GM19035 (cell line): ENCODE measurements around the gene ZMIZ1.

ENCODE experiments used
- ATAC-seq: cut with Tn5 transposase; IDR thresholded peaks from one replicate; pipeline ENCODE4 v1.9.1; 2021; ENCODE audit not compliant: unreplicated experiment

ZMIZ1 gene

DNA sequence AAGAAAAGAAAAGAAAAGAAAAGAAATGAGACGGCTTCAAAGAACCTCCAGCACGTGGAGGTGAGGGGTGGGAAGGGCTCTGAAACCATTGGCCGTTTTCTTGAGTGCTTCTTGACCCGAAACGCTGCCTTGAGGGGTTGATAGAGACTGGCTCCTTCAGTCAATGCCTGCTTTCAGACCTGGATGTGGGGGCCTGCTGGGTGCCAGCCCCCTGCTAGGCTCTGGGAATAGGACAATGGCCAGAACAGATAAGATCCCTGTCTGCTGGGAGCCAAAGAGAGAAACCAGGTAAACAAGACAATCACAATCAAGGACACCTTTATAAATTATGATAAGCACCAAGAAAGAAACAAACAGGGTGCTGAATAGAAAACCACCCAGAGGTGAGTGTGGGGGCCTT is 27.7 kb downstream of the ZMIZ1 start:
- no peak for ATAC-seq

DNA sequence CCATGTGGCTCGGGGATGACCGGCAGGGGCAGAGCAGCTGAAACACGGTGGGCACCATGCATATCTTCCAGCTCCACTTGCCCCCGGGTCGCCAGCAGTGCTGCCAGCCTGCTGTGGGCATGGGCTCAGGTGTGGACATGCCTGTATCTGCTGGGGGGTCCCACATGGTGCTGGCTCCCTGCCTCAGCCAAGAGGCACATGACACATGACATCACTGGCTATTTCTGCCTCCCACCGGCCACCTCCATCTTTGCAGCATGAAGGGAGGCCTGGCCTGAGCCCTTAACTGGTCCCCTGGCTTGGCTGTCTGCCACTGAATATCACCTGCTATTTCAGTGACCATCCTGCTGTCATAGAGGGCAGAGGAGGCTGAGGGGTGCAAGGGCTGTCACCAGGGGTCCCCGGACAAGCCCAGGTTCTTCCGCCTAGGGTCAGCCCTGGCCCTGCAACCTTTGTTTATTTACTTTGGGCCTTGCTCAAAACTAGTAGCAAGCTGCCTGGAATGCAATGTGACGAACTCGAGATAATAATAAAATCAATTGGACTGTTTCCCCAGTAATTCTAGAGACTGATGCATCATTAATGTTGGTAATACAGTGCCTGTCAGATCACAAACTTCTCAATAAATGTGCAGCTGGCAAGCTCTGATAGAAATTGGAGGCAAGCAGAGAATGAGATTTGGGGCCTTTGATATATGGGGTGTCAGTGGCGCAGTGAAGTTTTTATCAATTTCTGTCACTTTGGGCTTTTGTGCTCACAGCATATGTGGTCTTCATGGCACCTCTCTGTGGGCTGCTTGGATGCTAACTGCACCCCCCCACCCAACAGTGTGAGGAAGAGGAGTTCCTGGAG is 28.5 kb downstream of the ZMIZ1 start:
- ATAC-seq, result no peak

DNA sequence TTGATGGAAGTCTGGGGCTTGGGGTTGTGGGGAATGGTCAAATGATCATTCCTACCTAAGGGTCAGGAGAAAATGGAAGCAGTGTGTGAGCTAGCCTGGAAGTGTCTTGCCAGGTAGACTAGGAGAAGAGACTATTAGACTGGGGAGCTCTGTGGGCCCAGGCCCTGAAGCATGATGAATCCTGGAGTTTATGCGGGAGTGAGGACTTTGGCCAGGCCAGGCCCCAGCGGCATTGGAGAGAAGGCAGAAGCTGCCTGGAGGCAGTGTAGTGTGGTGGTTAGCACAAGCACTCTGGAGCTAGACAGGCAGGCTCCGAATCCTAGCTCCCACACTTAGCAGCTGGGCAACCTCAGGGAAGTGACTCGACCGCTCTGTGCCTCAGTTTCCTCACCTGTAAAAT is 29.3 kb downstream of the ZMIZ1 start:
- ATAC-seq, result no peak

DNA sequence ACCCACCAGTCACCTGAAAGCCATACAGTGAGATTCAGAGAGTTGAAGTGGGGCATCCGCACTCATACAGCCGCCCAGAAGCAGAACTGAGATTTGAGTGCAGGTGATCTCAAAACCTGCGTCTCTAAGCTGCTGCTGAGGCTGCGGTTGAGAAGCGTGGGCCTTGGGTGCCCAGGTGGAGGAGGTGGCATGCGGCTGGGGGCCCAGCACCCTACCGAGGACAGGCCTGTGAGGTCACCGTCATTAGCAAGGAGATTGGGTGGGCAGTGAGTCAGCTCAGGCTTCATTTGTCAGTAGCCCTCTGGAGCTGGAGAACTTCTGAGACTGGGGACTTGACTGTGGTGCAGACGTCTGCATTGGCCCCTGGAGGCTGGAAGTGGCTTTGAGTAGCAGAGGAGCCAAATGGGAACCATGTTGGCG is 29.8 kb downstream of the ZMIZ1 start:
- ATAC-seq, result peak; percentile 81

DNA sequence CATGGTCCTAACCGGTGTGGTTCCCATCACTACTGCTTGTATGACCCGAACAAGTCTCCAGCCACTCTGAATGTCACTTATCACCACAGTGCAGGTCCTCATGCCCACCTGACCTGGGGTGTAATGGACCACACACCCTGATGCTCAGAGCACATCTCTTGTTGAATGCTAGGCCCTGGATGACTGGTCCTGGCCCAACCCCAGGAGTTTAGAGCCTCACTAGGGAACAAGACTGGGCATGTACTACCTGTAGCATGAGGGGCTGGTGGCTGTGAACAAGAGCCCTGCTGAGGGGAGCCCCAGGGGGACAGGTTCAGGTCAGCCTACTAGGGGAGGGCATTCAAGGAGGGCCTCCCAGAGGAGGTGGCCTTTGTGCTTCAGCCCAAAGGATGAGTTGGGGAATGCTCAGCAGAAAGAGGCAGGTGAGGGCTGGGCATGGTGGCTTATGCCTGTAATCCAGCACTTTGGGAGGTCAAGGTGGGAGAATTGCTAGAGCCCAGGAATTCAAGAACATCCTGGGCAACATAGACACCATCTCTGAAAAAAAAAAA is 31.2 kb downstream of the ZMIZ1 start:
- no peak for ATAC-seq

DNA sequence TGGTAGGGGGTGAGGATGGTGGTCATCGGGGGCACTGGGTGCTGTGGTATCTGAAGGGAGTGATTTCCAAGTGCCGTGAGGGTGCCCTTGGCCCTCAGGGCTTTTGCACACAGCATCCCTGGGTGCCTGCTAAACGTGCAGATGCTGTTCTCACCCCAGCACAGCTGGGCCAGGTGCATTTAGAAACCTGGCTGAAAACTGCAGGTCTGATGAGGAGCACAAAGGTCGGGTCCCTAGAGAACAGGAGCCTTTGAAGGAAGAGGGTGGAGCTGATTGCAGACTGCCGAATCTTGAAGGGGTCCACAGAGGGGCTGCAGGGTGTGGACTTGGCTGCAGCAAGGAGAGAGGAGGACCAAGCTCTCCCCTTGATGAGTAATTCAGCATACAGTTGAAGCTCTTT is 32.0 kb downstream of the ZMIZ1 start:
- ATAC-seq, result no peak

DNA sequence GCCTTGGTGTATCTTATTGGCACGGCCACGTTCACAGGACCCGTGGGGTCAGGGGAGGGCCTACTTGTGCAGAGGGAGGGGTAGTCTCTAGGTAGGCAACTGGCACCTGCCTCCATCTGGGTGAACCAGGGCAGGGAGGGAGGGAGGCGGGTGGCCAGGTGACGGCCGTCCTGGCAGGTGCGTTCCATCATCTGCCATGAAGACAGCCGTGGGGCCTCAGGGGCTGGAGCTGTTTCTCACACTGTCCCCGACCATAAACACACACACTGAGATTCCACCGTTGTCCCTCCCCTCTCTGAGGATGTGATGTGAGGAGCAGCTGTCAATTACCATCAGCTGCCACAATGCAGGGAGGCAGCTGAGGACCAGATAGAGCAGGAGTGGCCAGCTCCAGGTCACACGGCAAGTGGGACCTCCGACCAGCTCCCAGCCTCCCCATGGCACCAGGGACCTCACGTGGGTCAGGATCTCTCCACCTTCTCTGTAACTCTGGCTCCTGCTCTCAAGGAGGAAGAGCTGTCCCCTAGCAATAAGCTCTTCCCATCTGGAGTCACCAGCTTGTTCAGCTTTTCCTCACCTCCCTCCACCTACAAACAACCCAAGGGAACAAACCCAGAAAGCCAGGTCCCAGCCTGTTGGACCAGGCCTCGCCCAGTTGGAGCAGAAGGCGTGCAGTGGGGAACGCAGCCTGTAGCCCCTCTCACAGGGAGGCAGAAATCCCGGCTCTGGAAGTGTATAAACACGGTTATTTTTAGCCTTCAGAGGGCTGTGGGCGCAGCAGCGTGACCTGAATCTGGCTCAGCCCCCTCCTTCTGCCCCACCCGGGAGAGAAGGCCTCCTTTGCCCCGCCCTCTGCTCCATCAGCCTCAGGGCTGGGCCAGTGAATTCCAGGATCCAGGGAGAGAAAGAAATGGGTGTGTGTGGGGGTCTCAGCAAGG is 33.1 kb downstream of the ZMIZ1 start:
- no peak for ATAC-seq

DNA sequence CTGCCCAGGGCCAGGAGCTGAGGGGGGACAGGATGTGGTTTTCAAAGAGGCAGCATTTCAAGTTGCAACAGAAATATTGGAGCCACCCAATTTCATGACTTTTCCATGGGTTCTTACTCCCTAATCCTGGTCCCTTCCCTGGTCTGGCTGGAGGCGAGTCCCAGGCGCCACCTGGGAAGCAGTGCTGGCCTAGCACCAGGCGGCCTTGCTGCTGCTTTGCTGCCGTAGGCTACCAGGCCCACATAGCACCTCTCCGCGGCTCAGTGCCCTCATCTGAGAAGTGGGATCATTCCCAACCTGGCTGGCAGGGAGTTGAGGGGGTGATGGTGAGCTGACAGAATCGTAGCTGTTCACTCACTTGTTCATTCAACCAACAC is 33.7 kb downstream of the ZMIZ1 start:
- no peak for ATAC-seq

DNA sequence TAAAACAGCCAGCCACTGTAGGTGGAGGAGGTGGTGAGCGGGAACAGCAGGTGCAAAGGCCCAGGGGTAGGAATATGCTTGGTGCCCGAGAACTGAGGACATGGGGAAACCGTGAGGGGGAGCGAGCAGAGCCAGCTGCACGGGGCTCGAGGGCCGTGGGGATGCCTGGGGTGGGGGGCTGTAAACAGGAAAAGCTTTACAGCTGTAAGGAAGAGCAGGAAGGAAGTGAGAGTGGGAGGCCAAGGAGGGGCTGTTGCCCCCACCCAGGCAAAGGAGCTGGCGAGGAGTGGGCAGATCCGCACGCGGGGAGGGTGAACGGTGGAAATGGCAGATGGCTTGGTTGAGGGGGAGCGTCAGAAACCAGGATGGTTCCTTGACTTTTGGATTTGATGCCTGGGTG is 34.4 kb downstream of the ZMIZ1 start:
- ATAC-seq, result no peak

DNA sequence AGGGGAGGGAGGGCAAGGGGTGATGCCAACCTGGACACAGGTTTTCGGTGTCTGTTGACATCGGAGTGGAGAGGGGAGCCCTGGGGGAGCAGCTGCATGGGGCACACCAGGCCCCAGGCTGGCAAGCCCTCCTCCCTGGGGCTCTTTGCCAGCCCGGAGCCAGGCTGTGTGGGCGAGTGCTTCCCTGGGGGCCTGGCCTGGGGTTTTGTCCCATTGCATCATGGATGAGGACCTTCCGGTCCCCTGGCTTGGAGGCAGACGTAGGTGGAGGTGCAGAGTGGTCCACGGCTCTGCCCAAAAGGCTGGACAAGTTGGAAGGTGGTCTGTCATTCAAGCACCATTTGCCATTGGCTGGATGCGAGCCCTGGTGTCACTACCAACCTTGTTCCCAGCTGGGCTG is 34.8 kb downstream of the ZMIZ1 start:
- ATAC-seq, result no peak

DNA sequence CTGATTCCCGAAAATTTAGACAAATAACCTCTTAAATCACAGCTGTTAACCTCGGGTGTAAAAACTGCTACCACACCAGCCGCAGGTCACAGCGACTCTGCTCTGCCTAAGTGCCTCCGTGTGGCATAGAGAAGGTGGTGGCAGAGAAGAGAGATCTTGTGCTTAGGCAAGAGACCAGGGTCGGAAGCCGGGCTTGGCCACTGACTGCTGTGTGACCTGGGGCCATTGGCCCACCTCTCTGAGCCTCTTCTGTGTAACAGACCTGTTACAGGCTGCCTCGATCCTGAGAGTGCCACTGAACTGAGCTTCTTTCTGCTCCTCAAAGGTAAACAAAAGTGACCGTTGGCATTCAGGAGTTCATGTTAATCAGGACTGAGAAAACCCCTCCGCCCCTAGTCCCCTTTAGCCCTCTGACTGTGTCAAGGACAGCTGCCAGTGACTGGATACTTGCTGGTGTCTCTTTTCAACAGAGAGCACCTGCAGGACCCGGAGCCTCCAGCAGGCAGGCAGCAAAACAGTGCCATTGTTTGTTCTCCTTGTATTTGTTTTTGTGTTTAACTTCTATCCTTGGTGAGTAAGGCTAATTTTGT is 36.5 kb downstream of the ZMIZ1 start:
- no peak for ATAC-seq

DNA sequence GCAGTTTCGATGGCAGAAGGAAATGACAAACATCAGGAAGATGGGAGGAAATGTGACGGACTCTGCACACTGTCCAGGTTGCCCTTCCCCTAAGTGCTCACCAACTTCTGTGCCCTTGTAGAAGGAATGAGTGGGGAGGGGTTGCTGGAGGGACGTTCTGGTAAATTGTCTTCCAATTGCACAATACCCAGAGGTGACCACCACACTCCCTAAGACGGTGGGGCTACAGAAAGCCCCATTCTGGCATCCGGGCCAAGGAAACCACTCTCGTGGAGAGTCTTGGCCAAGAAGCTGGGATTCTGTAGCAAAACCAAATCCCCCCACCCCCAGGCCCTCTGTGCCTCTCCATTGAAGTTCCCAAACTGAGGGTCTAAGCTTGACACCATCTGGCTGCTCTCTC is 37.1 kb downstream of the ZMIZ1 start:
- no peak for ATAC-seq

DNA sequence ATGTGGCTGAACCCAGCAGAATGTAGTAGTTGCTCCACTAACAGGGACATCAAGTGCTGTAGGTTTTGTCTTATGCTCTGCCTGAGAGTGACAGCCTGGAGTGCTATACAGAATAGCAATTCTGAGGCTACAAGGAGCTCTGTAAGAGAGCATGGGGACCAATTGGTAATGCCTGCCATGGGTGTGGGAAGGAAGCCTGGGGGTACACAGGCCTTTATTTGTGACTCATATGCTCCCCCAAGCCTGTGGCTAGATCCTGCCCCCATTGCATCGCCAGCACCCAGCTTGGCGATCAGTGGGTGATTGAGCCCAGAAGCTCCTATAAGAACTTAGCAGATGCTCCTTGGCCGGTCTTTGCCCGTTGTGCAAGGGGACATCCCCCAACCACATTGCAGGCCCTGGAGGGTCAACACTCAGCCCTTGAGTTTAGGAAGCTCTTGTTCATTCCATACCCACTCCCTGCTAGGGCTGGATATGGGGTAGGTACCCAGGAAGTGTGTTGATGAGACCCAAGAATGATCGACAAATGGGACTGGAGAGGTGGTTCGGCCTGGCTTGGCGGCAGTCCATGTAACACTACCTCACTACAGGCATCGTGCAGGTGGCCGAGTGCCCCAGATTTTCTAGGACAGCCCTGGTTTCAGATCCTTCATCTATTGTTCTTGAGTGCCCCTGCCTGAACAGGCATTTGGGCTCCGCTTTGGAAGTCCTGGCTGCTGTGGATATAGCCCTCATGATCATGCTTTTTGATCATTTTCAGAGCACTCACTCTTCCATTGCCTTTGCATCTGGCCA is 37.7 kb downstream of the ZMIZ1 start:
- no peak for ATAC-seq

DNA sequence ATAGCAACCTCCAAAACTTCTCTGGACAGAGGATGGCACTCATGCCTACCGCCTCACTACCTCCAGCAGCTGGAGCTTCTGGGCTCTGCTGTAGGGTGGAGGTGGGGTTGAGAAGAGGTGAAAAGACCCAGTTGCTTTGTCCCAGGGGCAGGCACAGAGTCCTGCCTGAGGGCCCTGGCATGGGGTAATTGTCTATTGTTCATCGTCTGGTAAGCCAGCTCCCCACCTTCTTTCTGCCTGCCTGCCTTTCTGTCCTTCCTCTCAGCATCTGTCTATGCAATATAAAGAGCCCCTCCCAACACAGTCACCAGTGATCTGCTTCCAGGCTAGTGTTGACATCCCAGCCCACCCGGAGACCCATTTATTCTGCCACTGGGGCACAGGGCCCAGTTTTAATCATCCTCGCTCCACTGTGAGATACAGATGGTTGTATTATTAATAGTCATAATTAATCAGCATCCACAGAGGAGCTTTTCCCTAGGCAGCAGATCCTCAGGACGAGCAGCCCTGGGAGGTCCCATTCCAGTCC is 39.0 kb downstream of the ZMIZ1 start:
- no peak for ATAC-seq

DNA sequence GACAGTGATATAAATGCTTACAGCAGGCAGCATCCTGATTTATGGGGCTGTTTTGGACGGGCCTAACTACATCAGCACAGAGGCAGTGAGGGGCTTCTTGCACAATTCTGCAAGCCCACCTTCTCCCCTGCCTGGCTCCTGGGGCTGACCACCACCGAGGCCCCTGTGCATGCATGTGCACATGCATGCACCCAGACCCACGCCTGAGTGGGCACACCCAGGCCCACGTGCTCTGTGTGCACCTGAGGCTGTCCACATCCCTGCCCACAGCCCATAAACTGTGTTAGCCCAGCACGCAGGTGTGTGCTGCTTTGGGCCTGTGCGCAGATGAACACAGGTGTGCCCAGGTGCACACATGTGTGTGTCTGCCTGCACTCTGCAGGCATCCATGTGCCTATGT is 40.0 kb downstream of the ZMIZ1 start:
- ATAC-seq, result no peak

DNA sequence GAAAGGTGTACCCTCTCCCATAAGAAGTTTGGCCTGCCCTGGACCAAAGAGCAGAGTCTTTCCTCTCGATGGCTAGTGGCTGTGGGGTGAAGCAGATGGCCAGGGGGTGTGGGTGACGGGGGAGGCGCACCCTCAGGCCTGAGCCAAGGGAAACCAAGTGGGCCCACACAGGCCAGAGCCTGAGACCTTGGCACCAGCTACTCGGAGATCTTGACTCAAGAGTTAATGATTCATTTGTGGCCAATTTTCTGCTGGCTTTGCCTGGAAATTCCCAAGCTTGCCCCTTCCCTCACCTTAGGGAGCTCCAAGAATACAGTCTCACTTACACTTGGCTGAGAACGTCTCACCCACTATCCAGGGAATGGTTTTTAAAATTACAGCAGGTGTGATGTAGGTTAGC is 42.7 kb downstream of the ZMIZ1 start:
- no peak for ATAC-seq

DNA sequence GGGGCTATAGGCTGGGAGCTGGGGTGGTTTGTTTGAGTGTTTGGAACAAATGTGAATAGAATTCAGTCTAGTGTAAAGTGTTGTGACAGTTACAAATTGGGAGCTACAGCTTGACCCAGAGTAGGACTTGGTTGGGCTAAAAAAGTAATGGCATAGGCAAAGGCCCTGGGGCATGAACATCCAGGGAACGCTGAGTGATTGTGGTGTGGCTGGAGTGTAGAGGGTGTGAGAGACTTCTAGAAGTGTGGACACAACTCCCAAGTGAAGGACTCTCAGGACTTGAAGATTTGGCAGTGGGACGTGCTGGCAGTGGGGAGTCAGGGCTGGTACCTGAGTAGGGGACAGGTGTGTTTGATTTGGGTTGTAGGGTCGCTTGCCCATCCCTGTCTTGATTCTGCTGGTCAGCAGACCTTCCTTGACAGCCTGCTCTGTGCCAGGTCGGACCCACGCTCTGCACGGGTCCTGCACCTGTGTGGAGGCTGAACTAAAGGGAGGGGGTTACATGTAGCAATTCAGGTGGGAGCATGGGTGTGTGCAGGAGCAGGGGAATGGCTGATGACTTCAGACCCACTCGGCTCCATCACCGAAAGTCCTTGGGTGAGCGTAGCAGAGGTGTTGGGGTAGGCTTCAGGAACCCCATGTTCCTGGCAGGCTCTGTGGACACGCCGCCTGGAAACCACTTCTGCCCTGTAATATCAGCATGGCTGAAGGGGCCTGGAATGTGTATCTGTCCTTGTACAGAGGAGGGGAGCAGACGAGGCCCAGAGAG is 43.3 kb downstream of the ZMIZ1 start:
- no peak for ATAC-seq

DNA sequence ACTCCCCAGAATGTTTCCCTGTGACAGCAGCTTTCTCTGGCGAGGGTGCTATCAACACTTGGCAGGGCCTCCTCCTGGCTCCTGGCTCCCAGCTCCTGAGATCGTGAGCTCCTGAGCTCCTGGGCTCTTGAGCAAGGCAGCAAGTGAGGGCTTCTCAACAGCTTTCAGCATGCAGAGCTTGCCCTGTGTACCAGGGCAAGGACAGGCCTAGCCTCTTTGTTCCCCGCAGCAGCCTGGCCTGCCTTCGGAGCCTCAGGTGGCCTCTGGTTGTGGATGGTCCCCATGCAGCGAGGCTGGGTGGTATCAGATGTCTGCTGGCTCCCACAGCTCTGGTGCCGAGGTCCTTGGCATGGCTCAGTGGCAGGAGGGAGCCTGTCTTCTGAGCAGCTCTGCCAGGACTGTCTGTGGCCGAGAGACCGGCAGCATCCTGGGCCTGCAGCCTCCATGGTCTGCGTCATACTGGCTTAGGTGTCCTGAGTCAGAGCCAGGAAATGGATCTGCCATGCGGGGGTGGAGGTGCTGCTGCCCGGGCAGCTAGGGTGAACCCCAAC is 44.2 kb downstream of the ZMIZ1 start:
- no peak for ATAC-seq

DNA sequence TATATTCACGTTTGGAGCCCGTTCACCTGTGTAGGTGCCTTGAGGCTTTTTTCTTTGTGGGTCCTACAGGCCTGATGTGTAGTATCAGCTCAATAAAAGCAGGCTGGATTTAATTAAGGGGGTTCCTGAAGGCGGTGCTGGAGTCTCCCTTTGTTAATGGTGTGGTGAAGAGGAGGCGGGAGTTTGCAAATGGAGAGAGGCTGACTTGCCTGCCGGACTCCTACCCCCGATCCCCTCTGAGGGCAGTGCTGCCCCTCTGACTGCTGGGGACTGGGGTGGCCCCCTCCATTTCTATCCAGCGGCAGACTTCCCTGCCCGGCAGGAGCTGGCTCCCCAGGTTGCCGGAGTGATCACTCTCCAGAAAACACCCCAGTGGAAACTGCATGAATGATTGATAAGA is 45.1 kb downstream of the ZMIZ1 start:
- no peak for ATAC-seq
